H1 (cell line): ENCODE measurements around the gene PCSK1N. TPM values are rescaled to one million over a fixed set of nuclear protein-coding genes. Genes with fewer than 3 reads are reported as not detected.

Experiments used
- CTCF ChIA-PET: fragments of 300-600 bp; sonication (Branson Sonifier 250); formaldehyde crosslinking; loops from one replicate; lab custom pipeline; 2021; ENCODE audit not compliant: partially characterized antibody; lab: Charles Lee
- POLR2A ChIA-PET: fragments of 300-600 bp; sonication (Branson Sonifier 250); formaldehyde crosslinking; loops from one replicate; lab custom pipeline; 2021; ENCODE audit warnings: inconsistent platforms; ENCODE audit not compliant: partially characterized antibody; lab: Charles Lee
- DNase-seq, 2 experiments: peaks; one replicate each; pipeline versions ENCODE4 v3.0.0 to v3.0.0-alpha.2; 2010 to 2022; ENCODE audit warnings: low spot score in 2 of 2, low read depth in 1 of 2, mixed read lengths in 1 of 2
- FAIRE-seq: peaks from 2 replicates; lab custom pipeline; 2011; peaks lifted over from hg19 to GRCh38; lab: Jason Lieb, UNC
- H2AFZ ChIP-seq: 2 replicates; pipeline ENCODE4 v1.8.1; 2012; ENCODE audit warnings: low read length, inconsistent platforms
- H2AK5ac ChIP-seq: 2 replicates; pipeline ENCODE4 v1.6.1; 2013; ENCODE audit warnings: low read depth, low read length
- H2BK120ac ChIP-seq: replicated peaks from 2 replicates; pipeline ENCODE3; 2013; ENCODE audit warnings: low read depth, low read length, inconsistent platforms
- H2BK12ac ChIP-seq: 2 replicates; pipeline ENCODE4 v1.6.1; 2013; ENCODE audit warnings: low read depth, low read length
- H2BK15ac ChIP-seq: 2 replicates; pipeline ENCODE4 v1.6.1; 2013; ENCODE audit warnings: low read length
- H2BK20ac ChIP-seq: 2 replicates; pipeline ENCODE4 v1.6.1; 2013; ENCODE audit warnings: low read length
- H2BK5ac ChIP-seq: 2 replicates; pipeline ENCODE4 v1.6.1; 2013; ENCODE audit warnings: low read depth, low read length
- H3K14ac ChIP-seq: 2 replicates; pipeline ENCODE4 v1.6.1; 2013; ENCODE audit warnings: inconsistent platforms; ENCODE audit not compliant: insufficient read length
- H3K18ac ChIP-seq: 2 replicates; pipeline ENCODE4 v1.6.1; 2013; ENCODE audit warnings: low read length; ENCODE audit errors: extremely low read depth
- H3K23ac ChIP-seq: 2 replicates; pipeline ENCODE4 v1.6.1; 2013; ENCODE audit warnings: inconsistent platforms; ENCODE audit not compliant: insufficient read length
- H3K23me2 ChIP-seq: 2 replicates; pipeline ENCODE4 v1.6.1; 2013; ENCODE audit warnings: low read depth, low read length
- H3K27ac ChIP-seq: 2 replicates; pipeline ENCODE4 v1.6.1; 2011; ENCODE audit warnings: low read depth, low read length, inconsistent platforms
- H3K27me3 ChIP-seq, 4 experiments: replicated peaks in 1 of 4; 1 replicate in 1 of 4; 2 replicates in 3 of 4; pipeline versions ENCODE4 v1.6.1 to v1.8.1; 2011 to 2013; ENCODE audit warnings: low read length in 3 of 4, mild to moderate bottlenecking in 3 of 4, inconsistent platforms in 2 of 4, mixed read lengths in 2 of 4, moderate library complexity in 1 of 4; ENCODE audit not compliant: control insufficient read depth in 3 of 4, insufficient read depth in 3 of 4; ENCODE audit errors: extremely low read depth in 1 of 4
- H3K36me3 ChIP-seq, 4 experiments: 2 replicates each; pipeline versions ENCODE4 v1.6.1 to v1.8.1; 2011 to 2013; ENCODE audit warnings: mild to moderate bottlenecking in 4 of 4, low read length in 3 of 4, moderate library complexity in 2 of 4, control low read depth in 1 of 4, inconsistent platforms in 1 of 4; ENCODE audit not compliant: insufficient read depth in 4 of 4, control insufficient read depth in 2 of 4
- H3K4ac ChIP-seq: replicated peaks from 2 replicates; pipeline ENCODE3; 2013; ENCODE audit warnings: low read length, low read depth, mixed read lengths, inconsistent platforms; ENCODE audit not compliant: insufficient read length
- H3K4me1 ChIP-seq, 4 experiments: replicated peaks in 1 of 4; 1 replicate in 1 of 4; 2 replicates in 3 of 4; pipeline versions ENCODE4 v1.6.1 to v1.8.1; 2011 to 2013; ENCODE audit warnings: low read length in 3 of 4, inconsistent platforms in 2 of 4, mixed read lengths in 1 of 4; ENCODE audit not compliant: insufficient read depth in 4 of 4, control insufficient read depth in 3 of 4
- H3K4me2 ChIP-seq, 2 experiments: 2 replicates each; pipeline versions ENCODE4 v1.6.1 to v1.8.1; 2011 to 2013; ENCODE audit warnings: low read depth in 2 of 2, low read length in 2 of 2, control low read depth in 1 of 2, inconsistent platforms in 1 of 2, mild to moderate bottlenecking in 1 of 2; ENCODE audit not compliant: insufficient read depth in 1 of 2
- H3K4me3 ChIP-seq, 4 experiments: fragments of 200-600, 300-600 bp in 1 of 4; sonication (generic), shearing (Covaris generic), sonication (Bioruptor Twin) in 1 of 4; 2 replicates each; pipeline versions ENCODE4 v1.5.1 to v1.8.1; 2011 to 2016; ENCODE audit warnings: low read length in 4 of 4, low read depth in 3 of 4, control low read depth in 2 of 4, inconsistent platforms in 2 of 4, mild to moderate bottlenecking in 2 of 4, mixed read lengths in 1 of 4, moderate library complexity in 1 of 4; ENCODE audit not compliant: insufficient read depth in 2 of 4; ENCODE audit errors: extremely low read depth in 1 of 4
- H3K56ac ChIP-seq: replicated peaks from 2 replicates; pipeline ENCODE3; 2013; ENCODE audit warnings: low read depth, mild to moderate bottlenecking, mixed read lengths, low read length, inconsistent platforms; ENCODE audit not compliant: insufficient read length
- H3K79me1 ChIP-seq: 2 replicates; pipeline ENCODE4 v1.6.1; 2013; ENCODE audit warnings: low read depth, low read length, control low read depth
- H3K79me2 ChIP-seq, 2 experiments: 2 replicates each; pipeline versions ENCODE4 v1.6.1 to v1.8.1; 2012 to 2013; ENCODE audit warnings: low read length in 2 of 2, mild to moderate bottlenecking in 2 of 2, inconsistent platforms in 1 of 2; ENCODE audit not compliant: insufficient read depth in 2 of 2, control insufficient read depth in 1 of 2
- H3K9ac ChIP-seq, 4 experiments: replicated peaks in 1 of 4; 1 replicate in 1 of 4; 2 replicates in 3 of 4; pipeline versions ENCODE4 v1.6.1 to v1.8.1; 2011 to 2013; ENCODE audit warnings: low read depth in 3 of 4, low read length in 3 of 4, control low read depth in 2 of 4, mild to moderate bottlenecking in 2 of 4, moderate library complexity in 2 of 4, inconsistent platforms in 1 of 4; ENCODE audit errors: extremely low read depth in 1 of 4
- H3K9me3 ChIP-seq, 2 experiments: 2 replicates each; pipeline versions ENCODE4 v1.6.1 to v1.8.1; 2012 to 2013; ENCODE audit warnings: mild to moderate bottlenecking in 2 of 2, moderate library complexity in 2 of 2, control low read depth in 1 of 2, inconsistent platforms in 1 of 2, low read depth in 1 of 2, low read length in 1 of 2, mixed read lengths in 1 of 2; ENCODE audit not compliant: insufficient read depth in 2 of 2
- H4K20me1 ChIP-seq, 2 experiments: replicated peaks in 1 of 2; 2 replicates each; pipeline versions ENCODE3 to v1.8.1; 2011 to 2013; ENCODE audit warnings: inconsistent platforms in 2 of 2, low read length in 2 of 2, mild to moderate bottlenecking in 1 of 2; ENCODE audit not compliant: insufficient read depth in 2 of 2, control insufficient read depth in 1 of 2
- H4K5ac ChIP-seq: 2 replicates; pipeline ENCODE4 v1.6.1; 2013; ENCODE audit warnings: low read length, low read depth, mixed read lengths, inconsistent platforms; ENCODE audit not compliant: insufficient read length
- H4K8ac ChIP-seq: 2 replicates; pipeline ENCODE4 v1.8.0; 2013; ENCODE audit warnings: mild to moderate bottlenecking, moderate library complexity, low read length, inconsistent platforms; ENCODE audit not compliant: insufficient read depth; ENCODE audit errors: extremely low read depth
- H4K91ac ChIP-seq: replicated peaks from 2 replicates; pipeline ENCODE3; 2013; ENCODE audit warnings: low read length, mixed read lengths, inconsistent platforms; ENCODE audit not compliant: insufficient read length
- CBX5 ChIP-seq: fragments of 300-800, 300-1000 bp; sonication (generic); IDR thresholded peaks from 2 replicates; pipeline ENCODE4 v1.7.1; 2016; ENCODE audit warnings: antibody characterized with exemption, low read length, low read depth
- CBX8 ChIP-seq: fragments of 300-800, 300-1000 bp; sonication (generic); IDR thresholded peaks from 2 replicates; pipeline ENCODE4 v1.7.1; 2016; ENCODE audit warnings: low read depth, low read length, borderline replicate concordance
- FOSL1 ChIP-seq: IDR thresholded peaks from 2 replicates; pipeline ENCODE4 v1.6.1; 2011; ENCODE audit warnings: mild to moderate bottlenecking, low read depth, low read length, moderate library complexity; ENCODE audit not compliant: insufficient read depth
- GABPA ChIP-seq: IDR thresholded peaks from 2 replicates; pipeline ENCODE4 v1.6.1; 2011; ENCODE audit warnings: mild to moderate bottlenecking, low read length, moderate library complexity, borderline replicate concordance; ENCODE audit not compliant: insufficient read depth
- HDAC6 ChIP-seq: IDR thresholded peaks from one replicate; pipeline ENCODE4 v1.7.1; 2012; ENCODE audit warnings: low read depth, mild to moderate bottlenecking, inconsistent platforms, low read length, moderate library complexity
- JUND ChIP-seq: IDR thresholded peaks from 2 replicates; pipeline ENCODE4 v1.6.1; 2011; ENCODE audit warnings: mild to moderate bottlenecking, improper control_type of control experiment, low read length
- MAFK ChIP-seq: IDR thresholded peaks from 2 replicates; pipeline ENCODE4 v1.6.1; 2012; ENCODE audit warnings: low read depth, mild to moderate bottlenecking, improper control_type of control experiment, low read length
- RFX5 ChIP-seq: IDR thresholded peaks from 2 replicates; pipeline ENCODE4 v1.6.1; 2011; ENCODE audit warnings: low read depth, low read length, improper control_type of control experiment, borderline replicate concordance
- SIN3A ChIP-seq, 2 experiments: IDR thresholded peaks in 1 of 2; conservative IDR thresholded peaks in 1 of 2; 2 replicates each; pipeline ENCODE4 v1.6.1; 2011 to 2012; ENCODE audit warnings: low read length in 2 of 2, improper control_type of control experiment in 1 of 2, low read depth in 1 of 2, mild to moderate bottlenecking in 1 of 2
- SIX5 ChIP-seq: IDR thresholded peaks from 2 replicates; pipeline ENCODE4 v1.6.1; 2011; ENCODE audit warnings: mild to moderate bottlenecking, low read depth, low read length
- SP2 ChIP-seq: IDR thresholded peaks from 2 replicates; pipeline ENCODE4 v1.6.1; 2012; ENCODE audit warnings: mild to moderate bottlenecking, low read length, inconsistent platforms
- SUZ12 ChIP-seq: fragments of 200-600 bp; sonication (generic); IDR thresholded peaks from 2 replicates; pipeline ENCODE4 v1.6.1; 2012; ENCODE audit warnings: mild to moderate bottlenecking, inconsistent platforms, low read length, moderate library complexity, mixed read lengths
- TAF1 ChIP-seq: IDR thresholded peaks from 2 replicates; pipeline ENCODE4 v1.6.1; 2011; ENCODE audit warnings: mild to moderate bottlenecking, low read depth, low read length
- TEAD4 ChIP-seq: IDR thresholded peaks from 2 replicates; pipeline ENCODE4 v1.6.1; 2012; ENCODE audit warnings: low read depth, low read length, inconsistent platforms, mixed read lengths
- WGBS, 2 experiments: shearing (Covaris generic) in 1 of 2; methylation state at CpG; one replicate each; pipeline versions ENCODE4 v1.1.6 to v1.1.7; 2013 to 2015; ENCODE audit warnings: low lambda C conversion rate in 2 of 2, mixed read lengths in 2 of 2, inconsistent platforms in 1 of 2, low coverage in 1 of 2, missing lambda C conversion rate in 1 of 2; ENCODE audit not compliant: insufficient replicate concordance in 2 of 2, insufficient coverage in 1 of 2, insufficient read length in 1 of 2; ENCODE audit errors: extremely low coverage in 1 of 2, missing lambda C conversion rate in 1 of 2; 5-methylcytosine and 5-hydroxymethylcytosine counted together
- polyA plus RNA-seq, 7 experiments: library from polyadenylated mRNA; depleted of rRNA in 3 of 7; stranded (reverse) in 5 of 7; unstranded in 2 of 7; fragments of >200 nt in 5 of 7; fragments of 200-250 nt in 2 of 7; gene quantifications; 1 replicate in 5 of 7; 2 replicates in 1 of 7; 4 replicates in 1 of 7; pipeline versions ENCODE4 v1.2.1 to v1.2.3, GENCODE V29; 2011 to 2013; ENCODE audit warnings: missing spikeins in 2 of 7, mixed read lengths in 2 of 7
- total RNA-seq: library from RNA; stranded (reverse); fragmentation: NEBNext Ultra II Directional; extraction: Animal tissue kit (Norgen Biotek cat#: 25700); gene quantifications from 2 replicates; pipeline ENCODE4 v1.2.1, GENCODE V29; 2021
- TF ChIP-seq, protein P1 (sequence below): IDR thresholded peaks from 2 replicates; pipeline ENCODE4 v1.6.1; 2011; ENCODE audit warnings: low read depth, mild to moderate bottlenecking, low read length; ENCODE audit not compliant: insufficient read depth

The PCSK1N gene
- total and polyA plus RNA-seq, 2 of the 8 experiments (the other 6 are each of a cell fraction or from before 2014, with no cell fraction given) = 3.6 to 4.5 TPM

DNA sequence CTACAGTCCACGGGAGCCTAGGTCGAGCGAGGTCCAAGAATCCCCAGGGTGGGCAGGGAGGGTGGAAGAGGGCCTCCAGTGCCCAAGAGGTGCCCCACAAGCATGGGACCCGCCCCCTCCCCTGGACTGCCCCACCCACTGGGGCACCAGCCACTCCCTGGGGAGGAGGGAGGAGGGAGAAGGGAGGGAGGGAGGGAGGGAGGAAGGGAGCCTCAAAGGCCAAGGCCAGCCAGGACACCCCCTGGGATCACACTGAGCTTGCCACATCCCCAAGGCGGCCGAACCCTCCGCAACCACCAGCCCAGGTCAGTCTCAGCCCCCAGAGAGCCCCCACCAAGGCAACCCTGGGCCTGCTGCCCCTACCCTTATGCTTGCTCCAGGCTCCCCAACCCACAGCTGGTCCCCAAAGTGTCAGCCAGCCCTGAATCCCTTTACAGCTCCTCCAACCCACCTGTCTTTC lies 49.0 kb downstream of the PCSK1N start, which contains the start of gene GATA1:
Gene GATA1, plus strand, starts transcription at position 250 of the 460 bp plus-strand sequence. CDS start 4,520 bp downstream, outside the sequence.
- no peak within 1 kb of the TSS for H2BK15ac ChIP-seq
- no peak within 1 kb of the TSS for H3K4ac ChIP-seq
- H3K27me3 ChIP-seq = no peaks in the 10 kb centered on the region
- no peak within 1 kb of the TSS for H3K18ac ChIP-seq
- H2BK12ac ChIP-seq = no peak within 1 kb of the TSS
- 89% methylated on average over 3 of the region's 7 CpGs; no CpG with 5 or more reads in 1 of the 2 experiments for WGBS, 2 experiments
- no peaks in the 10 kb centered on the region for H4K20me1 ChIP-seq
- no peak within 1 kb of the TSS for H4K5ac ChIP-seq
- H2AK5ac ChIP-seq = no peak within 1 kb of the TSS
- no peaks in the 10 kb centered on the region for H3K9me3 ChIP-seq
- H2BK120ac ChIP-seq = no peak within 1 kb of the TSS
- H3K79me2 ChIP-seq = no peaks in the 10 kb centered on the region
- no peak within 1 kb of the TSS for H4K8ac ChIP-seq
- no peaks in the 10 kb centered on the region for H3K36me3 ChIP-seq
- no peak within 1 kb of the TSS for H3K9ac ChIP-seq
- H3K56ac ChIP-seq = no peak within 1 kb of the TSS
- no peak within 1 kb of the TSS for H3K23ac ChIP-seq
- H3K4me2 ChIP-seq = no peak within 1 kb of the TSS
- no peak for DNase-seq
- no peak within 1 kb of the TSS for H4K91ac ChIP-seq
- no peak for FAIRE-seq
- no peak within 1 kb of the TSS for H3K4me3 ChIP-seq
- H3K27ac ChIP-seq = no peak within 1 kb of the TSS
- no peaks in the 10 kb centered on the region for H3K79me1 ChIP-seq
- no peak within 1 kb of the TSS for H2BK5ac ChIP-seq
- ChIA-PET CTCF (no interaction called here), POLR2A (no interaction called here)
- H2AFZ ChIP-seq = no peak within 1 kb of the TSS
- H2BK20ac ChIP-seq = no peak within 1 kb of the TSS
- TF ChIP-seq FOSL1 (no peak), GABPA (no peak), SIN3A (conservative IDR thresholded peaks at IDR 0.05 in 1 of 2, IDR thresholded peaks at IDR 0.05 in 1 of 2; ENCODE audit: low read depth in 1 of 2, low read length in 2 of 2) (no peak), SP2 (no peak), SUZ12 (no peak), CBX5 (no peak), HDAC6 (no peak), MAFK (no peak), SIX5 (no peak), RFX5 (no peak), TEAD4 (no peak), TAF1 (no peak), CBX8 (no peak), JUND (no peak)
- TF ChIP-seq, protein P1, sequence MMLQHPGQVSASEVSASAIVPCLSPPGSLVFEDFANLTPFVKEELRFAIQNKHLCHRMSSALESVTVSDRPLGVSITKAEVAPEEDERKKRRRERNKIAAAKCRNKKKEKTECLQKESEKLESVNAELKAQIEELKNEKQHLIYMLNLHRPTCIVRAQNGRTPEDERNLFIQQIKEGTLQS = no peak
- no peaks in the 10 kb centered on the region for H3K4me1 ChIP-seq
- H3K14ac ChIP-seq = no peak within 1 kb of the TSS
- no peaks in the 10 kb centered on the region for H3K23me2 ChIP-seq
